OCI-LY7 (cell line): Measurements from ENCODE around the gene TMEM63A. TPM values are rescaled to one million over a fixed set of nuclear protein-coding genes. Genes with fewer than 3 reads are reported as not detected.

Source experiments
- BruUV-seq: library from RNA; stranded (reverse); fragments of 400-500 nt; replicated peaks from 2 replicates; lab custom pipeline; 2021; lab: Mats Ljungman, UMichigan
- CTCF ChIA-PET: fragments of 300-600 bp; sonication (Branson Sonifier 250); formaldehyde crosslinking; loops from one replicate; lab custom pipeline; 2022; ENCODE audit warnings: antibody characterized with exemption; ENCODE audit not compliant: unreplicated experiment; lab: Charles Lee
- POLR2A ChIA-PET: fragments of 300-600 bp; sonication (Branson Sonifier 250); formaldehyde crosslinking; loops from one replicate; lab custom pipeline; 2022; ENCODE audit warnings: antibody characterized with exemption; lab: Charles Lee
- DNase-seq: peaks from one replicate; pipeline ENCODE4 v3.0.0-alpha.2; 2015; ENCODE audit warnings: low spot score
- H2AFZ ChIP-seq: fragments of 200-600 bp; sonication (generic), shearing (Covaris generic); 2 replicates; pipeline ENCODE4 v1.6.1; 2014; ENCODE audit warnings: mild to moderate bottlenecking, antibody characterized with exemption, low read length, moderate library complexity
- H3K27ac ChIP-seq: fragments of 200-600 bp; sonication (generic); 2 replicates; pipeline ENCODE4 v1.5.1; 2014; ENCODE audit warnings: mixed run types, low read depth, mild to moderate bottlenecking, moderate library complexity, low read length, inconsistent platforms; ENCODE audit not compliant: poor library complexity, severe bottlenecking
- H3K36me3 ChIP-seq: fragments of 200-600 bp; sonication (generic); 2 replicates; pipeline ENCODE4 v1.6.1; 2014; ENCODE audit warnings: mild to moderate bottlenecking, antibody characterized with exemption, low read length, moderate library complexity, mixed read lengths; ENCODE audit not compliant: insufficient read depth
- H3K4me1 ChIP-seq: fragments of 200-600 bp; sonication (generic); 2 replicates; pipeline ENCODE4 v1.5.1; 2014; ENCODE audit warnings: mild to moderate bottlenecking, low read length; ENCODE audit not compliant: insufficient read depth, poor library complexity, severe bottlenecking
- H3K4me2 ChIP-seq: fragments of 200-600 bp; sonication (generic); 2 replicates; pipeline ENCODE4 v1.6.1; 2014; ENCODE audit warnings: mild to moderate bottlenecking, low read length
- H3K4me3 ChIP-seq: fragments of 200-600 bp; sonication (generic); 2 replicates; pipeline ENCODE4 v1.5.1; 2014; ENCODE audit warnings: mild to moderate bottlenecking, low read depth, low read length; ENCODE audit not compliant: poor library complexity, severe bottlenecking
- H3K79me2 ChIP-seq: fragments of 200-600 bp; sonication (generic); 2 replicates; pipeline ENCODE4 v1.6.1; 2016; ENCODE audit warnings: low read depth, mild to moderate bottlenecking, low read length, moderate library complexity, mixed read lengths; ENCODE audit not compliant: insufficient read depth
- H3K9me2 ChIP-seq: fragments of 200-600 bp; sonication (generic); 2 replicates; pipeline ENCODE4 v1.6.1; 2016; ENCODE audit warnings: mild to moderate bottlenecking, low read length, mixed read lengths; ENCODE audit not compliant: insufficient read depth
- H3K9me3 ChIP-seq: fragments of 200-600 bp; sonication (generic); 2 replicates; pipeline ENCODE4 v1.6.1; 2014; ENCODE audit warnings: mild to moderate bottlenecking, mixed run types, low read length, mixed read lengths
- H4K20me1 ChIP-seq: fragments of 200-600 bp; sonication (generic); 2 replicates; pipeline ENCODE4 v1.6.1; 2014; ENCODE audit warnings: mild to moderate bottlenecking, antibody characterized with exemption, low read length, moderate library complexity, mixed read lengths; ENCODE audit not compliant: insufficient read depth
- CTCF ChIP-seq: fragments of 200-600 bp; sonication (generic); conservative IDR thresholded peaks from 2 replicates; pipeline ENCODE4 v1.5.1; 2014; ENCODE audit warnings: mild to moderate bottlenecking, antibody characterized with exemption, low read length, moderate library complexity, mixed read lengths
- EZH2phosphoT487 ChIP-seq: fragments of 200-600 bp; sonication (generic); IDR thresholded peaks from 2 replicates; pipeline ENCODE4 v1.6.1; 2018; ENCODE audit warnings: low read depth, borderline replicate concordance, mild to moderate bottlenecking, mixed run types, antibody characterized with exemption, low read length, moderate library complexity, mixed read lengths
- intact Hi-C: fragments of 100-400 bp; cut with micrococcal nuclease; formaldehyde crosslinking; loops from one replicate; pipeline ENCODE4 v1.10.0; 2022; ENCODE audit not compliant: unreplicated experiment
- total RNA-seq, 2 experiments: library from RNA; depleted of rRNA in 1 of 2; stranded (reverse); fragments of >200 nt in 1 of 2; shearing (Covaris generic) in 1 of 2; gene quantifications; 2 replicates each; pipeline ENCODE4 v1.2.3, GENCODE V29; 2014 to 2022

TMEM63A gene
- total RNA-seq, 2 experiments from 2014 or later = 21.0 to 46.5 TPM

- 0 out of 2 replicates have a peak, but pooled peaks cover 1% of the 10 kb centered on the region for H4K20me1 ChIP-seq
- H3K79me2 ChIP-seq = peaks cover 14% of the 10 kb centered on the region; the same call in 1 of the 2 replicates
- no peaks in the 10 kb centered on the region for H3K9me2 ChIP-seq
- peaks cover 55% of the 10 kb centered on the region for H3K36me3 ChIP-seq
- H3K4me3 ChIP-seq = no peak overlapping the region
- intact Hi-C loops = no loop called here
- H2AFZ ChIP-seq = no peak overlapping the region
- H3K9me3 ChIP-seq = no peaks in the 10 kb centered on the region
- no peak for TF ChIP-seq CTCF
- no peak for TF ChIP-seq EZH2phosphoT487
- H3K27ac ChIP-seq = no peak overlapping the region
- no peak for DNase-seq
- POLR2A ChIA-PET = interaction anchor here (0.7 to 0.9 kb wide), 3 partner anchors 15 to 140 kb away, joined by 3 read pairs; no protein-coding TSS in a partner anchor
- H3K4me2 ChIP-seq = no peak overlapping the region
- no TSS peak for BruUV-seq
- peaks cover 23% of the 10 kb centered on the region for H3K4me1 ChIP-seq
- CTCF ChIA-PET = no interaction called here
Observed at GRCh38 chr1:225917101-225917500, 34.9 kb upstream of the TMEM63A start.

GRCh38 chr1:225915538-225915991, 33.4 kb upstream of the TMEM63A start:
- Histone ChIP-seq H3K4me1 (peaks cover 10% of the 10 kb centered on the region), H3K4me2 (no peak overlapping the region), H4K20me1 (no peaks in the 10 kb centered on the region), H3K36me3 (peaks cover 40% of the 10 kb centered on the region), H3K9me2 (no peaks in the 10 kb centered on the region), H2AFZ (no peak overlapping the region), H3K79me2 (peaks cover under 1% of the 10 kb centered on the region; the same call in 1 of the 2 replicates), H3K27ac (no peak overlapping the region), H3K4me3 (no peak overlapping the region), H3K9me3 (no peaks in the 10 kb centered on the region)
- POLR2A ChIA-PET = no interaction called here
- intact Hi-C loops = no loop called here
- CTCF ChIA-PET = no interaction called here
- BruUV-seq = no TSS peak
- TF ChIP-seq CTCF = no peak
- no peak for TF ChIP-seq EZH2phosphoT487
- no peak for DNase-seq

- ChIA-PET CTCF (no interaction called here), POLR2A (interaction anchor here (1.1 kb wide), 1 partner anchor 9 kb away, joined by 5 read pairs; the partner anchor contains the start of gene PYCR2)
- no peaks in the 10 kb centered on the region for H3K79me2 ChIP-seq
- no peak for TF ChIP-seq EZH2phosphoT487
- no peak for TF ChIP-seq CTCF
- no peaks in the 10 kb centered on the region for H3K9me3 ChIP-seq
- no peak overlapping the region for H3K4me2 ChIP-seq
- peaks cover 34% of the 10 kb centered on the region for H3K36me3 ChIP-seq
- H3K4me3 ChIP-seq = no peak overlapping the region
- peaks cover 10% of the 10 kb centered on the region for H3K4me1 ChIP-seq
- H3K9me2 ChIP-seq = no peaks in the 10 kb centered on the region
- BruUV-seq = no TSS peak
- intact Hi-C loops = no loop called here
- no peaks in the 10 kb centered on the region for H4K20me1 ChIP-seq
- DNase-seq = no peak
- H2AFZ ChIP-seq = no peak overlapping the region
- no peak overlapping the region for H3K27ac ChIP-seq
Observed at GRCh38 chr1:225914947-225915346, 32.8 kb upstream of the TMEM63A start.
